Colonic mucosa (tissue), 4 donors: Measurements from ENCODE around the gene PM20D1. TPM values are rescaled to one million over a fixed set of nuclear protein-coding genes. Genes with fewer than 3 reads are reported as not detected.
"Not testable (repeated sequence)": the region's sequence is repeated elsewhere in the genome, so short reads cannot be mapped to it uniquely, and the experiment has no call there.

Experiments used
- DNase-seq: peaks from one replicate; pipeline ENCODE4 v3.0.0-alpha.2; 2020
- H3K27ac ChIP-seq: fragments of 200-600 bp; one replicate; pipeline ENCODE4 v1.8.0; 2021
- H3K27me3 ChIP-seq: fragments of 200-600 bp; one replicate; pipeline ENCODE4 v1.8.0; 2021
- H3K36me3 ChIP-seq: fragments of 200-600 bp; one replicate; pipeline ENCODE4 v1.8.0; 2021
- H3K4me1 ChIP-seq: fragments of 200-600 bp; one replicate; pipeline ENCODE4 v1.8.0; 2021; ENCODE audit warnings: mild to moderate bottlenecking
- H3K4me3 ChIP-seq: fragments of 200-600 bp; one replicate; pipeline ENCODE4 v1.8.0; 2021
- H3K9ac ChIP-seq, 2 donors: one replicate each; pipeline ENCODE4 v1.7.0; 2013; ENCODE audit warnings: control low read depth in 2 of 2, low read depth in 2 of 2, low read length in 2 of 2
- H3K9me3 ChIP-seq: fragments of 200-600 bp; one replicate; pipeline ENCODE4 v1.8.0; 2021
- intact Hi-C: fragments of 100-400 bp; cut with DNase I; formaldehyde crosslinking; loops from one replicate; pipeline ENCODE4 v1.14.1; 2022
- total RNA-seq, 2 donors: library from RNA; stranded (reverse); fragmentation: NEBNext Ultra II Directional in 1 of 2; extraction: Animal tissue kit (Norgen Biotek cat#: 25700) in 1 of 2; gene quantifications; one replicate each; pipeline ENCODE4 v1.2.1, GENCODE V29; 2021
- TF ChIP-seq, protein P1 (sequence below): fragments of 200-600 bp; IDR thresholded peaks from one replicate; pipeline ENCODE4 v1.8.0; 2022; ENCODE audit warnings: antibody characterized with exemption, mild to moderate bottlenecking
- donor health status: healthy.
- donor health status: DM: no; HTN: no; CAD: no.
- donor health status: DM: no; HTN: no; CAD: no.

The PM20D1 gene
- total RNA-seq, 2 donors from 2014 or later = 0.27 TPM; not detected in 1

- TF ChIP-seq, protein P1, sequence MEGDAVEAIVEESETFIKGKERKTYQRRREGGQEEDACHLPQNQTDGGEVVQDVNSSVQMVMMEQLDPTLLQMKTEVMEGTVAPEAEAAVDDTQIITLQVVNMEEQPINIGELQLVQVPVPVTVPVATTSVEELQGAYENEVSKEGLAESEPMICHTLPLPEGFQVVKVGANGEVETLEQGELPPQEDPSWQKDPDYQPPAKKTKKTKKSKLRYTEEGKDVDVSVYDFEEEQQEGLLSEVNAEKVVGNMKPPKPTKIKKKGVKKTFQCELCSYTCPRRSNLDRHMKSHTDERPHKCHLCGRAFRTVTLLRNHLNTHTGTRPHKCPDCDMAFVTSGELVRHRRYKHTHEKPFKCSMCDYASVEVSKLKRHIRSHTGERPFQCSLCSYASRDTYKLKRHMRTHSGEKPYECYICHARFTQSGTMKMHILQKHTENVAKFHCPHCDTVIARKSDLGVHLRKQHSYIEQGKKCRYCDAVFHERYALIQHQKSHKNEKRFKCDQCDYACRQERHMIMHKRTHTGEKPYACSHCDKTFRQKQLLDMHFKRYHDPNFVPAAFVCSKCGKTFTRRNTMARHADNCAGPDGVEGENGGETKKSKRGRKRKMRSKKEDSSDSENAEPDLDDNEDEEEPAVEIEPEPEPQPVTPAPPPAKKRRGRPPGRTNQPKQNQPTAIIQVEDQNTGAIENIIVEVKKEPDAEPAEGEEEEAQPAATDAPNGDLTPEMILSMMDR = no peak
- no peaks in the 10 kb centered on the region for H3K27me3 ChIP-seq
- no peak overlapping the region for H3K9ac ChIP-seq
- H3K27ac ChIP-seq = no peak overlapping the region
- no peaks in the 10 kb centered on the region for H3K9me3 ChIP-seq
- no peak overlapping the region for H3K4me3 ChIP-seq
- no peaks in the 10 kb centered on the region for H3K4me1 ChIP-seq
- DNase-seq = no peak
- intact Hi-C loops = no loop called here
- no peaks in the 10 kb centered on the region for H3K36me3 ChIP-seq
These were observed 11.6 kb upstream of the PM20D1 start for GRCh38 chr1:205861540-205861939.

DNA sequence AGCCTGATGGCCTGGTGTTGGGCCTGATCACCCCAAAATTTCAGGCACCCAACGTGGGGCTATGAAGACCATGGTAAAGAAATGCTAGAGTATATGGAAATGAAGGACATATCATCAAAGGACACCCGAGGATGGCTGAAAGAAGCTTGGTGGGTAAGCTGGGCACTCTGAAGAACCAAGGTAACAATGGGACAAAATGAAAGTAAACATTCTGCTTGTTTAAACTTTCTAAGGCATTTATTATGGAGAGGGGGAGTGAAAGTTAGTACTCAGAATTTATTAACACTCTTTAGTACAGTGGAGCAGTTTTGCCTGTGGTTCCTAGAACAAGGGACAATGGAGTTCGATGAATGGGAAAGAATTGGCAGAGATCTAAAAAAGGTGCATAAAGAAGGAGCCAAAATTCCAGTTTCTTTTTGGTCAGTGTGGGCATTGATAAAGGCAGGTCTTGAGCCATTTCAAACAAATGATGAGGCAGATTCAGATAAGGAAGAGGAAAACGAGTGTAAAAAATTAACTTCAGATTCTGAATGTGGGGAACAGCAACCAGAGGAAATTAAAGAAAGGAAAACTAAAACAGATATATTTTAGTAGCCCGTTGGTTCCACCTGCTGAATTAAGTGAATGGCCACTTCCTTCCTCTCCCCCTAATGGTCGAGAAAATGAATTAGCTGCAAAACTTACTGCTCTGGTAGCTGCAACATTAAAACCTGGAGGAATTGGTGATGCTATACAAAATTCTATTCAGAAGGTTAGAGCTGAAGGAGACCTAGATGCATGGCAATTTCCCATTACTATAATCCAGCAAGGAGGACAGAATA, 8.4 kb upstream of the PM20D1 start:
- Histone ChIP-seq H3K4me3 (no peak overlapping the region), H3K36me3 (no peaks in the 10 kb centered on the region), H3K9ac (no peak overlapping the region), H3K27me3 (no peaks in the 10 kb centered on the region), H3K9me3 (no peaks in the 10 kb centered on the region), H3K4me1 (no peaks in the 10 kb centered on the region), H3K27ac (no peak overlapping the region)
- no peak for DNase-seq
- TF ChIP-seq, protein P1 = no peak
- intact Hi-C loops = no loop called here

- H3K27ac ChIP-seq, DNase-seq, H3K9ac ChIP-seq, H3K4me1 ChIP-seq, H3K36me3 ChIP-seq, H3K4me3 ChIP-seq, intact Hi-C loops, H3K9me3 ChIP-seq, H3K27me3 ChIP-seq: not testable (repeated sequence)
These were observed 7.6 kb upstream of the PM20D1 start for GRCh38 chr1:205857501-205857900.

GRCh38 chr1:205856433-205856832, 6.5 kb upstream of the PM20D1 start:
- no peak overlapping the region for H3K9ac ChIP-seq
- H3K36me3 ChIP-seq = no peaks in the 10 kb centered on the region
- TF ChIP-seq, protein P1 = no peak
- H3K9me3 ChIP-seq = no peaks in the 10 kb centered on the region
- no peaks in the 10 kb centered on the region for H3K27me3 ChIP-seq
- H3K4me1 ChIP-seq = no peaks in the 10 kb centered on the region
- no peak overlapping the region for H3K27ac ChIP-seq
- DNase-seq = no peak
- no peak overlapping the region for H3K4me3 ChIP-seq
- intact Hi-C loops = no loop called here

GRCh38 chr1:205852969-205853368, 3.0 kb upstream of the PM20D1 start:
- intact Hi-C loops = no loop called here
- H3K9ac ChIP-seq = no peak overlapping the region
- no peak overlapping the region for H3K27ac ChIP-seq
- TF ChIP-seq, protein P1 = no peak
- no peaks in the 10 kb centered on the region for H3K27me3 ChIP-seq
- H3K9me3 ChIP-seq = no peaks in the 10 kb centered on the region
- DNase-seq = no peak
- no peak overlapping the region for H3K4me3 ChIP-seq
- no peaks in the 10 kb centered on the region for H3K36me3 ChIP-seq
- H3K4me1 ChIP-seq = no peaks in the 10 kb centered on the region

DNA sequence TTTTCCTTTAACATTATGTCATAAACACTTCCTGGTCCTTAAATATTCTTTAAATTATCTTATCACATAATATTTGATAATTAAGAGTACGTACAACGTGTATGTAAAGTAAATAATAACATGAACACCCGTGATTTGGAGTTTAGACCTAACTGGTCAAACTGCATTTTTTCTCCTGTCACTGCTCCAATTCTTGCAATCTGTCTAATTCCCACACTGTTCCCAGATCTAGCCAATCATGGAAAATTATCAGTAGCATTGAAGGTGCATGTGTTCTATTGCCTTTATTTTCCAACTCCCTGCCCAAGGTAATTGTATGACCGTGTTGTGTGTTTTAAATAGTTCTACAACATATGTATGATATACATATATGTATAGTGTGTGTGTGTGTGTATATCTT, 2.1 kb upstream of the PM20D1 start:
- Histone ChIP-seq H3K4me3 (no peak overlapping the region), H3K27ac (no peak overlapping the region), H3K4me1 (no peaks in the 10 kb centered on the region), H3K9me3 (no peaks in the 10 kb centered on the region), H3K9ac (no peak overlapping the region), H3K27me3 (no peaks in the 10 kb centered on the region), H3K36me3 (no peaks in the 10 kb centered on the region)
- TF ChIP-seq, protein P1 = no peak
- DNase-seq = no peak
- intact Hi-C loops = no loop called here
